DMS 273 (cell line): ENCODE results near the gene LILRA5.
"Not testable (repeated sequence)": the region's sequence is repeated elsewhere in the genome, so short reads cannot be mapped to it uniquely, and the experiment has no call there.

Source experiments
- DNase-seq: peaks from one replicate; lab custom pipeline; 2025; ENCODE audit not compliant: unreplicated experiment; lab: John Stamatoyannopoulos, UW

Gene LILRA5

DNA sequence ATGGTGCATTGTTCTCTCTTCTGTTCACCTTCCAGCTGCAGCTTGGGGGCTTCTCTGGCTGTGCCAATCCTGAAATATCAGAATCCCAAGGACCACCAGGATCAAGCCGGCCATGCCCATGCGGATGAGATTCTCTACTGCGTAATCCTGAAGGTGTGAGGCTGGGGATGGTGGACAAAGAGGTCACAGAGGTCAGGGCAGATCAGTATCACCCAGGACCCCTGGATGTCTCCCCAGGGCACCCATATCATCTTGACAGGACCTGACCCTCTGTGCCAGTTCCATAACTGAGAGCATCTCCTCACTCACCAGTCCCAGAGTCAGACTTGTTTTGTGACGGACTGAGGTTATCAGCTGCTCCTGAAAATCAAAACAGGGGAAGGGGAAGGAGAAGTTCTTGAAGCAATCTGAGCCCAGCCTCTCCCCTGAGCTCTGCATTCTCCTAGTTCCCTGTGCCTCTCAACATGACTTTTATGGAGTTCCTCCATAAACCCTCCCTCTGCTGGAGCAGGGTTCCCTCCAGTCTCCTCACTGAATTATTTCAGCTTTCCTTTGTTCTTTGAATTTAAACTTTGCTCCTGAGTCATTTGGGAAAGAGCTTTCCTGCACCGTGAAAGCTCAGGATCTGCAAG lies 5.5 kb downstream of the LILRA5 start:
- no peak for DNase-seq

DNA sequence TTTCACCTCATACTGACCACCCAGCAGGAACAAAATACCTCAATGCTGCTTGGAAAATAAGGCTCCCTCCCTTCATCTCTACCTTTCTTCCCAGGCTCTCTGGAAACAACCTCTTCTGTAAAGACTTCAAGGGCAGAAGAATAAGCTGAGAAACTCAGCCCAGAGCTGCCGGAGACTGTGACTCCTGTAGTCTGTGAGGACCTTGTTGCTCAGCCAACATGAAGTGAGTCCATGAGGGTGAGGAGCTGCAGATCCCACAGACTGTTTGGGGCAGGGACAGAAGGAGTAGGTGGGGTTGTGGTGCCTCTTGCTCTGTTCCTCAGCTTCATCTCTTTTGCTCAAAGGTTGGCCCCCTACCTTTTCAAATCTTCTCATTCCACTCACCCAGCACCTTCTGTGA lies 7.8 kb downstream of the LILRA5 start:
- no peak for DNase-seq

DNA sequence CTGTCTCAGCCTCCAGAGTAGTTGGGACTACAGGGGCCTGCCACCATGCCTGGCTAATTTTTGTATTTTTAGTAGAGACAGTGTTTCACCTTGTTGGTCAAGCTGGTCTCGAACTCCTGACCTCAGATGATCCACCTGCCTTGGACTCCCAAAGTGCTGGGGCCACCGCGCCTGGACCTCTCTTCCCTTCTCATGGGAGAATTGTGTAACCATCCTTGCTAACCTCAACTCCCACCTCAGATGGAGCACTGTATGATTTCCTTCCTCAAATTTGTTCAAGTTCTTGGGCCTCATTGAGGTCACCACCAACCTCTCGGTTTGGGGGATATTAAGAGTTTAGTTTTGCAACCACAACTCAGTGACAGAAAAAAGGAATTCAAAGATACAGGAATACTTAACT lies 10.7 kb downstream of the LILRA5 start:
- DNase-seq: no peak

DNA sequence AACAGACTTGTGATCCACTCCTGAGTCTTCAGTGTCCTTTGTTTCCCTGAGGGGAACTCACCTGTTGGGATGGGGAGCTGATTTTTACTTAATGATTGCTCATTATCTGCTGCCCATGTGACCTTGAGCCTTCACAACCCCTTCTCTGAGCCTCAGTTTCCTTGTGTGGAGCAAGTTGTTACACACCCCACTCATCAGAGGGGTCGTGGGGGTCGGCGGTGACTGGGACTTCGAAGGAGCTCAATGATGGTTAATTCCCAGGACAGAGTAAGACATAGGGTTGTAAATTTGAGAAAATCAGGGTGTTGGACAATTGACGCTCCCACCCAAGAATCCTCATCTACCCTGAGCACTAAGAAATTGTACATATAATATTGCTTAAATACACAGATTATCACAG lies 13.5 kb downstream of the LILRA5 start:
- no peak for DNase-seq

DNA sequence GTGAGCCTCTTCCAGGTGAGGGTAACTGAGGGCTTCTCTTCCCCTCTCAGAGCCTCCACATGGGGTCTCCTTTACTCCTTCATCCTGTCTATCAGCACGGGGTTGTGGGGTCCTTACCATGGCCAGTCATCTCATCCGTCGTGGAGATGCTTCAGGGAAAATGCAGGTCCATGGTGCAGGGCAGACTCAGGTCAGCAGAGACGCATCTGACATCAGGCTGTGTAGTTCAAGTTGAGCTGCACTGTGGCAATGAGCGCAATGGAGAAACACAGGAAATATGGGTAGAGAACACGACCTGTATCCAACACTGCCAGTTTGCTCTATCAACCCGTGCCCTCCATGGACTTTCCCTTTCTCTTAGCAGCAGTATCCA lies 13.9 kb downstream of the LILRA5 start:
- no peak for DNase-seq

DNA sequence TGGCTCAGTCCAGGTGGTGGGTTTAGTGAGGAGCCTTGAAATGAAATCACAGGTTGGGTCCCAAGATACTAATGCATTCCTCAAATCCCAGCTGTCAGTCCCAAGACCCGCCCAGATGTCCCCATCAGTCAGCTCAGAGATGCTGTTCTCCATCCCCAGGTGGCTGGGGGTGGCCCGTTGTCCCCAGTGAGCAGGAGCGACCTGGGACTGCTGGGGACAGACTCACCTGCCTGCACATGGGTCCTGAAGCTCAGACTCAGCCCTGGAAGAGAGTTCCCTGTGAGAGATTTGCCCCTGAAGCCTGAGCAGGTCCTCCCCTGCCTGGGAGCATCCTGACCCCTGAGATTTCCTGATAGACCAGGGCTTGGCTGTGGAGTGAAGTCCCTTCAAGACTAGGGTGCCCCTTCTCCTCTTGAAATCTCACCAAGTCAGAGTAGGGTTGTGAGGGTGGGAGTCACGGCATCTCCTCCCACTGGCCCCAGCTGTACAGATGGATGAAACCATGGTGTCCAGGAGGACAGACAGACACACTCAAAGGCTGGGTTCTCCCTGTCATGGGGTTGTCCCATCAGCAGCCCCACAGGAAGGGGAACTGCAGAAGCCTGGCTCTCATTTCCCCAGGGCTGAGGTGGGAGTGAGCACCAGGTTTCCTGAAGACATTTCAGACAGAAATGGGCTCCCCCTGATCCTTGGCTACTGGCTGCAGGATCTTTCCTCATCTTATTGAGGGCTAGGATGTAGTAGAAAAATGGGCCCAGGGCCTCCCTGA lies 14.4 kb downstream of the LILRA5 start:
- DNase-seq: no peak

DNA sequence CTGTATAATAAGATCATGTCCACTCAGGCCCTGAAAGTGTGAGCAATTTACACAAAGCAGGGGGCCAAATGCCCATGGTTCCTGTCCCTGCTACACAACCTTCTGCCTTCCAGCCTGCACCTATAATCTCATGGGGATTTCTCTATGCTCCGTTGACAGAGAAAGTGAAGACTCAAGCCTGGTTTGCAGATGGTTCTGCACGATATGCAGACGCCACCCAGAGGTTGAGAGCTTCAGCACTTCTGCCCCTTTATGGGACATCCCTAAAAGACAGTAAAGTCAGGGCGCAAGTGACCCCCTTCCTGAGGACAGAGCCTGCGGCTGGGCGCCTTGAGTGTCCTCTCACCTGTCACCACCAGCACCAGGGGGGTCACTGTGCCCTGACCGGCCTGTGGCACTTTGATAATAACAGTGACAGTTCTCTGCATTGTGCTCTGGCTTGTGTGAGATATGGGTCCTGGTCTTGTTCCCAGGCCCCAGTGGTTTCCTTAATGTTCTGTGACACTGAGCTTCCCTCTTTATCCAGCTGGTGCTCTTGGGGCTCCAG lies 15.1 kb downstream of the LILRA5 start:
- peak; percentile 16 for DNase-seq

DNA sequence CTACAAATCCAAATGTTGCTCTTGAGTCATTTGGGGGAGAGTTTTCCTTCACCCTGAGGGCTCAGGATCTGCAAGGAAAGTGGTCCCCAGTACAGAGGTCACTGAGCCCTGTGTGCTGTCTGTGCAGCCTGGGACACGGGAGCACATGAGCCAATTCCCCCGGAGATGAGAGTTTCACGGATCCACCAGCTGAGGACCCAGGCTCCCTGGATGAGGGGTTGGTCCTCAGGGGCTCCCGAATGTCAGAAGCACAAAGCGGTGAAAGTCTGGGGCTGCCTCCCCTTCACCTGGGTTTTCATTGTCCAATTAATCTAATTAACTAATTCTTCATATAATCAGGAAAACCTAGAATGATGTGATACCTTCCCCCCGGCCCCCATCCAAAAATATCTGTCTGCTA lies 18.4 kb downstream of the LILRA5 start:
- DNase-seq: no peak

DNA sequence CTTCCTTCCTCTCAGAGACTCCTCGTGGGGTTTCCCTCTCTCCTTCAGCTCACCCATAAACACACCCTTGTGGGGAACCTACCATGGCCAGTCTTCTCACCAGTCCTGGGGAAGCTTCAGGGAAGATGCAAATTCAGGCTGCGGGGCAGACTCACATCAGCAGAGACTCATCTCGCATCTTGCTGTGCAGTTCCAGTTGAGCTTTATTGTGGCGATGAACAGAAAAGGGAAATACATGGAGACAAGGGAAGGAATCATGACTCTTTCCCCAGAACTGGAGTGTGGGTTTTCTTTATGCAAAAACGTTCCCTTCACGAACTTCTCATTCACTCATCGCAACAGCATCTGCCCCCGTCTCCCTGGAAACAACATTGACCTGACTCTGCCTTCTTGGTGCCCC lies 23.8 kb downstream of the LILRA5 start:
- DNase-seq: not testable (repeated sequence)

DNA sequence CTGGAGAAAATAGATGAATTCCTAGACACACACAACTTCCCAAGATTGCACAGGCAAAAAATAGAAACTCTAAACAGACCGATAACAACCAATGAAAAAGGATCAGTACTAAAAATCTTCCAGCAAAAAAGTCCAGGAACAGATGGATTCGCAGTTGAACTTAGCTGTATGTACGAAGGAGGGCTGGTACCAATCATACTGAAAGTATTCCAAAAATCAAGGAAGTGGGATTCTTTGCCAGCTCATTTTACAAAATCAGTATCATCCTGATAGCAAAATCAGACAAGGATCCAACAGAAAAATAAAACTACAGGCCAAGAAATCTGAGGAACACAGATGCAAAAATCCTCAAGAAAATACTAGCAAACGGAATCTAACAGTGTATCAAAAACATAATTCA lies 25.5 kb downstream of the LILRA5 start:
- DNase-seq: no peak

DNA sequence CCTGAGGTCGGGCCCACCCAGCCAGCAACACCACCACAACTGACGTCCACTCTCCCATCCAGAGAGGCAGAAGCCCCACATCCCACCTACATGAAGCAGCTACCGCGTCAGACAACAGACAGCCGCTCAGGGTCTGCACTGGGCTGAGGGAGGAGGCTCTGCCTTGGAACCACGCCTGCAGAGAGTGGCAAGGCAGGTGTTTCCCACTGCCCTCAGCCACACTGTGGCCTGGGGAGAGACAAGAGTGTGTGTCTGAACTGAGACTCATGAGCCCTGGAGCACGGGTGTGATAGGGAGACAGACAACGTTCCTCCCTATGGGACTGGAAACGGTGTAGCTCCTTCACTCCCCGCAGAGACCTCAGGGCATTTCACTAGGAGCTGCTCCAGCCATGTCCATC lies 26.7 kb downstream of the LILRA5 start:
- not testable (repeated sequence) for DNase-seq

DNA sequence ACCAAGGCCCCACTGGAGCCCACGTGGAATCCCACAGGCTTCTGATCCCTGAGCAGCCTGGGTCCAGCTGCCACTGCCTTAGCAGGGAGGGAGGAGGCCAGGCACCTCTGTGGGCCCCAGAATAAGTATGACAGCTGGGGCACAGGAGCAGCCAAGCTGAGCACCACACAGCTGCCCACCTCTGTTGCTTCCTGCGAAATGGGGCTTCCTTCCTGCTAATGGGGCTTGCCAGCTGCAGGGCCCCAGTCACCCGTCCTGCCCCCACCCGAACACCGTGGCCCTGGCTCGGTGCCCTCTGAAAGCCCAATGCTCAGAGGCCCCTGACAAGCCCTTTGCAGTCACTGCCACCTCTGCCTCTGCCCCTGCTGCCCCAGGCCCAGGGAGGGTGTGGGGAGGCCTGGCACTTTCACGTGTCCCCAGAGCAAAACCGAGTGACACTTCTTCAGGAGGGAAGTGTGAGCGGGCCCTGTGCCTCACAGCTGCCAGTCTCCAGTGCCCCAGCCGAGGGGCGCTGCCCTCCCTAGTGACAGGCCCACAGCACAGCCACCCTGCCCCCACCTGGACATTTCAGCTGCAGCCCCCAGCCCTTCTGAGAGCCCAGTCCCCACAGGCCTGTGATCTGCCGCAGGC lies 27.4 kb downstream of the LILRA5 start:
- DNase-seq: not testable (repeated sequence)

DNA sequence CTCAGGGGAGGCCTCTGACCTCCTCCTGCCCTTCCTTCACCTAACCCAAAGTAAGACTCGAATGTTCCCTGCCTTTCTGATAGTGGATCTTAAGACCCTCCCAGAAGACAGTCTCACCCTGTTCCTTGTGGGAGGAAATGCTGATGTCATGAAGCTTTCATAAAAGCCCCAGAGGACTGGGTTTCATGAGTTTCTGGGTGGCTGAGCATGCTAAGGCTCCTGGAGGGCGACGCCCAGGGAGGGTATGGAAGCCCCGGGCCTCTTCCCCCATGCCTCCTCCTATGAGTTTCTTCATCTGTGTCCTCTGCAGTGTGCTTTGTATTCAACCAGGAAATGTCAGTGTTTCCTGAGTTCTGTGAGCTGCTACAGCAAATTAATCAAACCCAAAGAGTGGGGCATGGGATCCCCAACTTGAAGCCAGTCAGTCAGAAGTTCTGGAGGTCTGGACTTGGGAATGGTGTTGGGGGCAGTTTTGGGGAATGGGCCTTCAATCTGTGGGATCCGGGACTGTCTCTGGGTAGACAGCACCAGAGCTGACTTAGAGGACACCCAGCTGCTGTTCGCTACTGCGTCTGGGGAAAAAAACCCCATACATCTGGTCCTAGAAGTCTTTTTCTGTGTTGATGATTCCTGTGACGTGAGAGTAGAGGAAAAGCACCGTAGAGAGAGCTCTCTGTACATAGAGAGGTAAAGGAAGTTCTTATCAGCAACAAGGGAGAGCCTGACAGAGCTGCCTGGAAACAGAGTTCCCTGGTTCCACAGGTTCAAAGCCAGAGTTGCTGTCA lies 30.1 kb downstream of the LILRA5 start:
- no peak for DNase-seq

DNA sequence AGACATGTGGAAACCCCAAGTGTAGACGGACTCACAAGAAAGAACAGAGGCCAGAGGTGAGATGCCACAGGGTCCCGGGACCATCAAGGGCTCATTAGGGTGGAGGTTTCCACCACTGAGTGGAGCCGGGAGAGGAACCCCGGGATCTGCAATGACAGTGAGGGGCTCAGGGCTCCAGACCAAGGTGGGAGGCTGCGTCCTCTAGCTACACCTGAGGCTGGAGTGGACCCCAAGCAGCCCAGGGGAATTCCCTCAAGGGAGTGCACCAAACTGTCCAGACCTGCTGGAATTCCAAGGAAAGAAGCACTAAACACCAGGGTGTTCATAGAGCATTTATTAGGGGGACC lies 31.3 kb downstream of the LILRA5 start:
- not testable (repeated sequence) for DNase-seq

DNA sequence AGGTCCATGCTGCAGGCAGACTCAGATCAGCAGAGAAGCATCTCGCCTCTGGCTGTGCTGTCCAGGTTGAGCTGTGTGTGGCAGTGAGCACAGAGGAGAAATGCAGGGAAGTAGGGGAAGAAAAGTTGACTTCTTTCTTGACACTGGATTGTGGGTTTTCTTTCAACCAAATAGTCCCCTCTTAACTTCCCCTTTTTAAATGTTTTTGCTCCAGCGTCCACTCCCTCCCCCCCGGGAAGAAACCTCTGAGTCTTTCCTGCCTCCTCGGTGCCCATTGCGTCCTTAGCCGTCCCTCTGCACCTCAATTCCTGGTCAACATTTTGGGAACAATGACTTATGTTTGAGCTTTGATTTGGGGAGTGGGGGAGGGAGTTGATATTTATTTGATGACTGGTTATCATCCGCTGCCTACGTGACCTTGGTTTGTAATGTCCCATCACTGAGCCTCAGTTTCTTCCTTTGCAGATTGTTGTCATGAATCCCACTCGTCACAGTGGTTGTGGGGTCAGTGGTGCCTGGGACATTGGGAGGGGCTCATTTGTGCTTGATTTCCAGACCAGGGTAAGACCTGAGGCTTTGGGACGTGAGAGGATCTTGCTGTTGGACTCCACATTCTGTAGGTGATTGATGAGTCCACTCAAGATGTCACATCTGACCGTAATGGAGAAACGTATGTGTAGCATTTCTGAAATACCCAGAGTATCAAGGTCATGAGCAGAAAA lies 31.8 kb downstream of the LILRA5 start, which contains the start of gene LILRB2:
Gene LILRB2 (minus strand): TSS at position 104 of the 722 bp plus-strand sequence. CDS start 614 bp downstream, outside the sequence.
- DNase-seq: no peak

DNA sequence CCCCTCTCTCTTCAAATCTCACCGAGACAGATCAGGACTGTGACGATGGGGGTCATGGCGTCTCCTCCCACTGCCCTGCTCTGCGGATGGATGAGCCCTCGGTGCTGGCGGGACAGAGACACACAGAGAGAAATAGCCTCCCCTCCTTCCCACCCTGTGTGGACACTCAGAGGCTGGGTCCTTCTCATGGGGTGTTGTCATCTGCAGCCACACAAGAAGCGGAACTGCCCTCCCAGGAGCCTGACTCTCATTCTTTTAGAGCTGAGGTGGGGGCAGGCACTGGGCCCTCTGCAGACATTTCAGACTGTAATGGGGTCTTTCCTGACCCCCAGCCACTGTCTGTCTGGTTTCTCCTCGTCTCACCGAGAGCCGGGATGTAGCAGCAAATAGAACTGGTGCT lies 32.5 kb downstream of the LILRA5 start:
- DNase-seq: not testable (repeated sequence)

DNA sequence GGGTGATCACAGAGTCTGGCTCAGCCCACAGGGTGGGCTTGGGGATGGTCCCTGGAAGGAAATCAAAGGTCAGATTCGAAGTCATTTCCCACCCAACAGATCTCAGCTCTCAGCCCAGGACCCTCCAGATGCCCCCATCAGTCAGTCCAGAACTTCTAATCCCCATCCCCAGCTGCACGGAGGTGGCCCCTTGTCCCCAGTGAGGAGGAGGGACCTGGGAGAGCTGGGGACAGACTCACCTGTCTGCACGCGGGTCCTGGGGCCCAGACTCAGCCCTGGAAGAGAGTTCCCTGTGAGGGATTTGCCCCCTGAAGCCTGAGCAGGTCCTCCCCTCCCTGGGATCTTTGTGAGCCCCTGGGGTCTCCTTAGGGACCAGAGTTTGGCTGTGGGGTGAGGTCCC lies 32.9 kb downstream of the LILRA5 start:
- not testable (repeated sequence) for DNase-seq

DNA sequence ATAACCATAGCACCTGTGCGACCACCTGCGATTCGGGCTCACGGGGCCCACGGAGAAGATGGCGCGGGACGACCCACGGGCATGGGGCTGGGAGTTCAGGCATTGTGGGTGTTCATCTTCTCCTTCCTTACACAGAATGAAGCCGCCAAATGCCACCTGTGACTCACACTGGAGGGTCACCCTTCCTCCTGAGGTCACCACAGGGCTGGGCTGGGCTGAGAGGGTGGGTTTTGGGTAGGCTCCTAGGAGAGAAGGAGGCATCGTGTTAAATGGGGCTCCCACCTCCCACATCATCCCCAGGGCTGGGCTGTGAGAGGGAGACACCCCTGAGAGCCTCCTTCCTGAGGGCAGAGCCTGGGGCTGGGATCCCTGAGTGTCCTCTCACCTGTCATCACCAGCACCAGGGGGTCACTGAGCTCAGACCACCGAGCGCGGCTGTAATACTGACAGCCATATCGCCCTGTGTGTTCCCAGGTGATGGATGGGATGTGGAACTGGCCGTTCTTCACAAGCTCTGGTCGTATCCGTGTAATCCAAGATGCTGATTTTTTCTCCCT lies 33.5 kb downstream of the LILRA5 start:
- DNase-seq: no peak

DNA sequence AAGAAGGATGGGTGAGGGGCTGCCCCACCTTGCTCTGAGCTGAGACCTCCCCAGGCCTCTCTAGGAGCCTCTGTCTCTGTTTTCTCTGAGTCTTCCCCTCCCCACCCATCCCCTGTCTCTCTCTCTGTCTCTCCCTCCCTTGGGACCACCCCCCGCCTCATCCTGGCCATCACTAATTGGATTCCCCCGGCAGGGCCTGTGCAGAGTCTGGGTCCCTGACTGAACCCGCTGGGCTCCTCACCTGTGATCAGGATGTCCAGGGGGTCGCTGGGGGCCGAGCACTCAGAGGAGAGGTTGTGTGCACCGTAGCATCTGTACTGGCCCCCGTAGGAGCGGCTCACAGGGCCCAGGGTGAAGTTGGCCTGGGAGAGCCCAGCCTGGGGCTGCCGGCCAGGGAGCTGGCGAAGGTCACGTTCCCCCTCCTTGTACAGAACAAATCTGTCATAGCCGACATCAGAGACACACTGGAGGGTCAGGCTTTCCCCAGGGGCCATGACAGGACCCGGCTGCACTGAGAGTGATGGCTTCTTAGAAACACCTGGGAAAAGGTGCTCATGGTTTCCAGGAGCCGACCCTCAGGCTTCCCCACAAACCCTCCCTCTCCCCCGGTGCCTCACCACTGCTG lies 34.3 kb downstream of the LILRA5 start:
- DNase-seq: not testable (repeated sequence)

DNA sequence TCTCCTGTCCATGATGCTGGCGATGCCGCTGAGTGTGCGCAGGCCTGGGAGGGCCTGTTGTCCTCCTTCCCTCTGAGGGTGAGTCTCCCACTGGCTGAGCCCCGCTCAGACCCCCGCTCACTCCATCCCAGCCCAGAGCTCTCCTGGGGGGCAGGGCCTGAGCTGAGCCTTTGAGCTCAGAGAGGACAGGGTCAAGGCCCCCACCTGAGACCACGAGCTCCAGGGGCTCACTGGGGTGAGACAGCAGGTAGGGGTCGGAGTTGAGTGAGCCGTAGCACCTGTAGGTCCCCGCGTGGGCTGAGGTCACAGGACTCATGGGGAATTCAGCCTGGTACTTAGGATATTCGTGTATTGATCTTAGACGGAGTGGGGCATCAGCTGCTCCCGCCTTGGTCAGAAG lies 34.9 kb downstream of the LILRA5 start:
- DNase-seq: not testable (repeated sequence)
